GM13976 (cell line): ENCODE measurements around the gene TM7SF3.

Experiments used
- DNase-seq: peaks from one replicate; pipeline ENCODE4 v3.0.0; 2012; ENCODE audit warnings: low spot score
- CTCF ChIP-seq: IDR thresholded peaks from 2 replicates; pipeline ENCODE4 v1.5.1; 2012; ENCODE audit warnings: borderline replicate concordance, mild to moderate bottlenecking; ENCODE audit not compliant: insufficient read depth; ENCODE audit errors: extremely low read depth, missing control alignments, control extremely low read depth
- in situ Hi-C: fragments of 300-500 bp; cut with MboI; formaldehyde crosslinking; loops from one replicate; pipeline ENCODE4 v1.12.0; 2022; ENCODE audit warnings: low sequenced_read_pairs, mixed read lengths, inconsistent platforms; ENCODE audit not compliant: unreplicated experiment

The TM7SF3 gene

GRCh38 chr12:26937863-26938700 is 76.1 kb downstream of the TM7SF3 start, which contains the start of the genes FGFR1OP2 and INTS13:
TSS of gene FGFR1OP2 (plus strand) at chr12:26938470. CDS start at chr12:26954159, 15,689 bp downstream.
TSS of gene INTS13 (minus strand) at chr12:26937981. CDS start at chr12:26936803, 1,178 bp downstream.
- in situ Hi-C loops = no loop called here
- TF ChIP-seq CTCF = no peak
- peak; percentile 95 for DNase-seq

- no peak for TF ChIP-seq CTCF
- no peak for DNase-seq
- in situ Hi-C loops = no loop called here
These were observed 76.7 kb downstream of the TM7SF3 start for GRCh38 chr12:26937443-26937862.

- DNase-seq = no peak
These were observed 77.4 kb downstream of the TM7SF3 start for GRCh38 chr12:26936559-26937442.

GRCh38 chr12:26935636-26936378 is 78.4 kb downstream of the TM7SF3 start:
- TF ChIP-seq CTCF = no peak
- DNase-seq = no peak
- in situ Hi-C loops = no loop called here

More at GRCh38 chr12:26936559-26937442, 77.4 kb downstream of the TM7SF3 start:
- TF ChIP-seq CTCF = no peak
- in situ Hi-C loops = no loop called here

GRCh38 chr12:26929590-26929989 is 84.6 kb downstream of the TM7SF3 start:
- in situ Hi-C loops = no loop called here
- no peak for DNase-seq
- no peak for TF ChIP-seq CTCF

GRCh38 chr12:26928661-26929060 is 85.5 kb downstream of the TM7SF3 start:
- TF ChIP-seq CTCF = no peak
- in situ Hi-C loops = no loop called here
- no peak for DNase-seq
